Endothelial cell of umbilical vein (primary cell): ENCODE data around the gene RGS19. TPM values are rescaled to one million over a fixed set of nuclear protein-coding genes. Genes with fewer than 3 reads are reported as not detected.

Experiments used
- BruUV-seq: library from RNA; stranded (reverse); fragments of 400-500 nt; replicated peaks from 2 replicates; lab custom pipeline; 2021; lab: Mats Ljungman, UMichigan
- CTCF ChIA-PET: fragments of 300-600, 350-600 bp; sonication (Branson Sonifier 250); formaldehyde crosslinking; loops from one replicate; lab custom pipeline; 2021; ENCODE audit warnings: antibody characterized with exemption, inconsistent platforms; lab: Charles Lee
- POLR2A ChIA-PET: fragments of 300-600, 350-600 bp; sonication (Branson Sonifier 250); formaldehyde crosslinking; loops from one replicate; lab custom pipeline; 2021; ENCODE audit warnings: antibody characterized with exemption, inconsistent platforms; lab: Charles Lee
- DNase-seq: peaks from one replicate; pipeline ENCODE4 v3.0.0-alpha.2; 2011; ENCODE audit warnings: low read depth, low spot score
- FAIRE-seq: peaks from 2 replicates; lab custom pipeline; 2011; peaks lifted over from hg19 to GRCh38; lab: Jason Lieb, UNC
- H2AFZ ChIP-seq: 2 replicates; pipeline ENCODE4 v1.6.0; 2012; ENCODE audit warnings: low read depth, low read length, control low read depth, inconsistent platforms
- H3K27ac ChIP-seq: 2 replicates; pipeline ENCODE4 v1.5.1; 2011; ENCODE audit warnings: low read depth, mild to moderate bottlenecking, control low read depth, low read length, moderate library complexity; ENCODE audit not compliant: insufficient read depth
- H3K27me3 ChIP-seq, 2 experiments: 2 replicates each; pipeline versions ENCODE4 v1.6.0 to v1.6.1; 2011; ENCODE audit warnings: low read length in 2 of 2, mixed read lengths in 1 of 2; ENCODE audit not compliant: control insufficient read depth in 2 of 2, insufficient read depth in 2 of 2
- H3K36me3 ChIP-seq, 2 experiments: 2 replicates in 1 of 2; 3 replicates in 1 of 2; pipeline ENCODE4 v1.5.1; 2011; ENCODE audit warnings: low read length in 2 of 2, mild to moderate bottlenecking in 1 of 2, moderate library complexity in 1 of 2; ENCODE audit not compliant: control insufficient read depth in 2 of 2, insufficient read depth in 2 of 2; ENCODE audit errors: extremely low read depth in 1 of 2
- H3K4me1 ChIP-seq: 3 replicates; pipeline ENCODE4 v1.5.1; 2011; ENCODE audit warnings: mild to moderate bottlenecking, low read length; ENCODE audit not compliant: control insufficient read depth, insufficient read depth; ENCODE audit errors: extremely low read depth
- H3K4me2 ChIP-seq: 2 replicates; pipeline ENCODE4 v1.6.1; 2011; ENCODE audit warnings: low read length, control low read depth, mixed read lengths; ENCODE audit not compliant: insufficient read depth
- H3K4me3 ChIP-seq, 3 experiments: fragments of 200-600 bp in 1 of 3; sonication (generic), shearing (Covaris generic) in 1 of 3; replicated peaks in 1 of 3; 2 replicates each; pipeline ENCODE4 v1.5.1; 2011 to 2016; ENCODE audit warnings: control low read depth in 3 of 3, low read length in 3 of 3, mild to moderate bottlenecking in 2 of 3, inconsistent platforms in 1 of 3, low read depth in 1 of 3, moderate library complexity in 1 of 3; ENCODE audit not compliant: insufficient read depth in 1 of 3
- H3K79me2 ChIP-seq: 2 replicates; pipeline ENCODE4 v1.6.0; 2012; ENCODE audit warnings: low read length, inconsistent platforms; ENCODE audit not compliant: control insufficient read depth, insufficient read depth
- H3K9ac ChIP-seq: replicated peaks from 2 replicates; pipeline ENCODE3; 2011; ENCODE audit warnings: low read length, control low read depth; ENCODE audit not compliant: insufficient read depth; ENCODE audit errors: extremely low read depth
- H3K9me1 ChIP-seq: replicated peaks from 3 replicates; pipeline ENCODE4 v1.6.0; 2011; ENCODE audit warnings: mild to moderate bottlenecking, low read length; ENCODE audit not compliant: control insufficient read depth, insufficient read depth; ENCODE audit errors: extremely low read depth
- H3K9me3 ChIP-seq: replicated peaks from 2 replicates; pipeline ENCODE4 v1.5.1; 2012; ENCODE audit warnings: low read length, inconsistent platforms; ENCODE audit not compliant: control insufficient read depth, insufficient read depth
- H4K20me1 ChIP-seq: replicated peaks from 2 replicates; pipeline ENCODE3; 2011; ENCODE audit warnings: mild to moderate bottlenecking, low read length; ENCODE audit not compliant: control insufficient read depth, insufficient read depth; ENCODE audit errors: extremely low read depth
- GATA2 ChIP-seq: IDR thresholded peaks from 2 replicates; pipeline ENCODE4 v1.7.0; 2011; ENCODE audit warnings: low read depth, mild to moderate bottlenecking, moderate library complexity, mixed read lengths, low read length; ENCODE audit not compliant: insufficient read length, insufficient read depth
- JUN ChIP-seq: IDR thresholded peaks from 2 replicates; pipeline ENCODE4 v1.6.1; 2011; ENCODE audit warnings: borderline replicate concordance, low read depth; ENCODE audit not compliant: insufficient read length, insufficient read depth
- MAX ChIP-seq: IDR thresholded peaks from 2 replicates; pipeline ENCODE4 v1.6.1; 2011; ENCODE audit not compliant: insufficient read depth, insufficient read length
- MYC ChIP-seq: IDR thresholded peaks from one replicate; pipeline ENCODE4 v1.6.1; 2011; ENCODE audit warnings: mild to moderate bottlenecking, low read depth, low read length
- POLR2AphosphoS5 ChIP-seq: IDR thresholded peaks from 2 replicates; pipeline ENCODE4 v1.6.1; 2012; ENCODE audit warnings: low read depth, mild to moderate bottlenecking, control low read depth, low read length, moderate library complexity; ENCODE audit not compliant: insufficient read depth
- dilution Hi-C: fragments of 300-500 bp; cut with MboI; formaldehyde crosslinking; loops from one replicate; pipeline ENCODE4 v1.15.0; 2019; ENCODE audit warnings: low sequenced_read_pairs; ENCODE audit not compliant: extremely low pct_ligation_motif_present
- intact Hi-C: fragments of 100-400 bp; cut with micrococcal nuclease; formaldehyde crosslinking; loops from one replicate; pipeline ENCODE4 v1.10.0; 2022
- polyA plus RNA-seq, 4 experiments: library from polyadenylated mRNA; depleted of rRNA in 3 of 4; stranded (reverse) in 3 of 4; unstranded in 1 of 4; fragments of >200 nt; gene quantifications; 2 replicates each; pipeline versions ENCODE4 v1.2.1 to v1.2.3, GENCODE V29; 2011 to 2012; ENCODE audit warnings: missing spikeins in 1 of 4
- total RNA-seq: library from RNA; stranded (reverse); gene quantifications from 2 replicates; pipeline ENCODE4 v1.2.3, GENCODE V29; 2021

RGS19 gene
- total and polyA plus RNA-seq, 2 donors (not counting 3 experiments of a cell fraction or from before 2014, with no cell fraction given) = 27.8 to 33.7 TPM

GRCh38 chr20:64024141-64024990 is 55.0 kb downstream of the RGS19 start:
- dilution Hi-C loops (no loop called here), intact Hi-C loops (no loop called here)
- Histone ChIP-seq H3K27me3 (no peaks in the 10 kb centered on the region), H3K4me3 (no peak overlapping the region), H3K36me3 (peaks cover 9 to 67% of the 10 kb centered on the region in 2 experiments), H4K20me1 (no peaks in the 10 kb centered on the region), H3K4me2 (no peak overlapping the region), H3K4me1 (no peaks in the 10 kb centered on the region), H3K27ac (no peak overlapping the region), H2AFZ (no peak overlapping the region), H3K79me2 (no peaks in the 10 kb centered on the region), H3K9me1 (no peaks in the 10 kb centered on the region), H3K9ac (no peak overlapping the region), H3K9me3 (no peaks in the 10 kb centered on the region)
- BruUV-seq = no TSS peak
- CTCF ChIA-PET = interaction anchor here (0.7 kb wide), 1 partner anchor 14 kb away, joined by 4 read pairs; no protein-coding TSS in a partner anchor
- DNase-seq (no peak), FAIRE-seq (no peak)
- POLR2A ChIA-PET = no interaction called here
- TF ChIP-seq POLR2AphosphoS5 = no peak
- TF ChIP-seq JUN = no peak
- no peak for TF ChIP-seq MAX
- no peak for TF ChIP-seq MYC
- no peak for TF ChIP-seq GATA2
